ENCODE data around the gene MYOC.

DNA sequence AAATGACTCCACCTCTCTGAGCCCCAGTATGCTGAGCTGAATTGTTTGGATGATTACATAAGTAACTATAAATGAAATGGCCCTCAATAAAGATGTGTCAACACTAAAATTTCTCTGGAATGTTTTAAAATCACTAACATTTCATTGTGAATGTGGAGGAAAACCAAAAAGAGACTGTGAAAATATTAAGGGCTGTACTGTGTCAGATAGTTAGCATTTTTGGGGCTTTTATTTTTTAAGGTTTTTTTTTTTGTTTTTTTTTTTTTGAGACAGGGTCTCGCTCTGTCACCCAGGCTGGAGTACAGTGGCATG, 6.3 kb downstream of the MYOC start:
- TF ChIP-seq CTCF (IDR thresholded peaks at IDR 0.05; ENCODE audit: low read length) (no peak), EZH2 (IDR thresholded peaks at IDR 0.05; ENCODE audit: borderline replicate concordance, low read length) (no peak)

Measured in OCI-LY1 (cell line).